HG02938 (cell line): ENCODE measurements around the gene KIF3C.
"Not testable (repeated sequence)": the region's sequence is repeated elsewhere in the genome, so short reads cannot be mapped to it uniquely, and the experiment has no call there.

Source experiments
- ATAC-seq: cut with Tn5 transposase; IDR thresholded peaks from one replicate; pipeline ENCODE4 v1.9.1; 2021; ENCODE audit warnings: mild to moderate bottlenecking, moderate library complexity; ENCODE audit not compliant: unreplicated experiment

KIF3C gene

DNA sequence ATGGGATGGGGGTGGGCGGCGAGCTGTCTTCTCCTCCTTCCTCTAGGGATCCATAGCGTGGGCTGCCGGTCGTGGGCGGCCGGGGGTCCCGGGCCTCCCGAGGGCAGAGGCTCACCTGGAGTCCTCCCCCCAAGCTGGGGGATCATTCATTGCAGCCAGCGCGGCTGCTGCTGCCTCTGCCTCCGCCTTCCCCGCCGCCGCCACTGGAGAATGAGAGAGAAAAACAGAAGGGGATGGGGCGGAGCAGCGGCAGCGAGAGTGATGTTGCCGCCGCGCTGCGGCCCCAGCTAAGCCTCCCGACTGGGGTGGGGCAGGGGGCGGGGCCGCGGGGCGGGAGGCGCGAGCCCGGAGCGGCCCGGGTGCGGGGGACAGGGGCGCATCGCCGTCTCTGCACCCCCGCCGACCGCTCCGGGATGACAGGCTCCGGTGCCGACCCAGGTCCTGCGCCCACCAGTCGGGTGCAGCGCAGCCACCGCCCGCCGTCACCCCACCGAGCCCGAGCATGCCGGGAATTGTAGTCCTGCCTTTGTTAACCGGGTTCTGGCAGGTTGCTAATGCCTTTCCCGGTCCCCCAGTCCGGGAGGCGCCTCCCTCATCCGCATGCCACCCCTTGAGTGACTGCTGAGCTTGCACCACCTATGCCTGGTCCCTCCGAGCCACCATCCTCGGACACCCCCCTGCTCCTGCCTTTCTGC is at the start of gene KIF3C:
KIF3C (minus strand) TSS at position 225 of the 695 bp plus-strand sequence. CDS start 580 bp downstream, outside the sequence.
- peak; percentile 62 for ATAC-seq

GRCh38 chr2:26028083-26028482 is 45.8 kb upstream of the KIF3C start:
- not testable (repeated sequence) for ATAC-seq

- ATAC-seq = no peak
Observed at GRCh38 chr2:26025509-26025908, 43.2 kb upstream of the KIF3C start.

GRCh38 chr2:26024260-26024659 is 42.0 kb upstream of the KIF3C start:
- ATAC-seq = no peak

- no peak for ATAC-seq
Observed at GRCh38 chr2:26020231-26020640, 37.9 kb upstream of the KIF3C start.

DNA sequence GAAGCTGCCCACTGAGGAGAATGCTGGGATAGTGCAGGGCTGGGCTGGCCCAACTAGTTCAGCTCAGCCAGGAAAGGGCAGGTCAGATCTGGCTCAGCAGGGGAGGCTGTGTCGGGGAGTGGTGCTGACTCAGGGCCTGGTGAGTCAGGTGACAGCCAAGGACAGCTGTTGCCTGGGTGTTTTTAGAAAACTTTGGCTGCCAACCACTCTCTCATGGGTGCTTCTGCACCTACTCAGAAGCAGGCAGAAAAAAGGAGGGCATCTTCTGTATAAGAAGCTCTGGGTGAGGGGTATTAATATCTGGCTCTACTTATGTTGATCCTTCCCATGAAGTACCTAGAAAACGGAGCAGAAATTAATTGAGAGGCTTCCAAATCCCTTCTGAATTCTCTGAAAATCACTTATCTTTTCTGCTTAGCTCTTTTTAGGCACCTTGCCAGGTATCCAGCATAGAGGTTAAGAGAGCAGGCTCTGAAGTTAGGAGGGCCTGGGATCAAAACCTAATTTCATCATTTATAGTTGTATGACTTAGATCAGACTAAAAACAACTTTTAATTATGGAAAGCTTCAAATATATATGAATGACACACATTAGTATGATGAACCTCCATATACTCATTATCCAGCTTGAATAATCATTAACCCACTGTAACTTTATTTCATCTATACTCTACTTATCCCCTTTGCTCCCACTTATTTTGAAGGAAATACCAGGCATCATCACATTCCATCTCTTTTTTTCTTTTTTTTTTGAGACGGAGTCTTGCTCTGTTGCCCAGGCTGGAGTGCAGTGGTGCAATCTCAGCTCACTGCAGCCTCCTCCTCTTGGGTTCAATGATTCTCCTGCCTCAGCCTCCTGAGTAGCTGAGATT is 36.1 kb upstream of the KIF3C start:
- ATAC-seq = no peak

- no peak for ATAC-seq
Observed at GRCh38 chr2:26017464-26018183, 35.3 kb upstream of the KIF3C start.

DNA sequence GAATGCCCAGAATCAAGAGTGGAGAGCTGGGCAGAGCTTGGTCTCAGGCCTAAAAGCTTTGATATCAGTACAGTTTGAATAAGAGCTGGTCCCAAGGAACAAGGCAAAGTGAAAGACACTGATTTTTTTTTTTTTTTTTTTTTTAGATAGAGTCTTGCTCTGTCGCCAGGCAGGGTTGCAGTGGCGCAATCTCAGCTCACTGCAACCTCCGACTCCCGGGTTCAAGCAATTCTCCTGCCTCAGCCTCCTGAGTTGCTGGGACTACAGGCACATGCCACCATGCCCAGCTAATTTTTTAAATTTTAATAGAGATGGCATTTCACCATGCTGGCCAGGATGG is 34.4 kb upstream of the KIF3C start:
- not testable (repeated sequence) for ATAC-seq

DNA sequence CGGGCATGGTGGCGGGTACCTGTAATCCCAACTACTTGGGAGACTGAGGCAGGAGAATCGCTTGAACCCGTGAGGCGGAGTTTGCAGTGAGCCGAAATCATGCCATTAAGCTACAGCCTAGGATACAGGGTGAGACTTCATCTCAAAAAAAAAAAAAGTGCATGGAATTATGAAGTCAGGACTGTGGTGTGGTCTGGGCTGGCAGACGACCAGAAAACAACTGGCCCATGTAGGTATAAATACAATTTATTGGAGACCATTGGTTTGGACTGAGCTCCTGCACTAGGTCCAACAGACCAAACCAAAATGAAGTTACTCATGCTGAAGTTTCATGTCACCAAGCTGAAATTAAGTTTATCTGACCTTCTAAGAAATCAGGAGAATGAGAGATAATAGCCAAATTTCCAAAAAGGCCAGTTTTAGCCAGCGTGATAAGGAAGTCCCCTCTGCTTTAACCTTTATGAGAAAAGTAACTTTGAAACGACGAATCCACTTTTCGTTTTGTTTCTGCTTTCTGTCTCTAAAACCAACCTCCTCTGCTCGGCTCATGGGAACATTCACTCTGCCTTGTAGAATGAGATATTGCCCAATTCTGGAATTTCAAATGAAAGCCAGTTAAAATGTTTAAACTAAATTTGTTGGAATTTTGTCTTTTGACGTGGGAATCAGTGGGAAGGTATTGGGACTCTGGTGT is 33.9 kb upstream of the KIF3C start:
- ATAC-seq = no peak

DNA sequence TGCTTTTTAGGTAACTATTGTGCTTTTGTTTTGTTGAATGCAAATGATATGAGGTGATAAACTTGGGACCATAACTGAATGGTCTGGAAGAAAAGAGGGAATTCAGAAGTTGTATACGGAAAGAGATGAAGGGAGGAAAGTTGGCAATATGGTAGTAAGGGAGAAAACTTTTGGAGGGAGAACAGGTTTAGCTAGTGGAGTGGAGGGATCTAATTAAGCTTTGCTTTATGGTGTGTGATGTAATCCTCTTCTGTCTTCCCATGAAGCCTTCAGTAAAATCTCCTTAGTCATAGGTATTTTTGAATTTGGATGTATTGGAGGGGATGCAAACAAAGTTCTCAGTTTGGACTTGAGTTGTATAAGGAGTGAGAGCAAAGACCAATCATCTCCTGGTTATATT is 31.4 kb upstream of the KIF3C start:
- no peak for ATAC-seq

GRCh38 chr2:26011990-26012856 is 29.9 kb upstream of the KIF3C start:
- ATAC-seq = no peak

- no peak for ATAC-seq
Observed at GRCh38 chr2:26011609-26011989, 29.3 kb upstream of the KIF3C start.

- no peak for ATAC-seq
Observed at GRCh38 chr2:26010943-26011342, 28.6 kb upstream of the KIF3C start.

DNA sequence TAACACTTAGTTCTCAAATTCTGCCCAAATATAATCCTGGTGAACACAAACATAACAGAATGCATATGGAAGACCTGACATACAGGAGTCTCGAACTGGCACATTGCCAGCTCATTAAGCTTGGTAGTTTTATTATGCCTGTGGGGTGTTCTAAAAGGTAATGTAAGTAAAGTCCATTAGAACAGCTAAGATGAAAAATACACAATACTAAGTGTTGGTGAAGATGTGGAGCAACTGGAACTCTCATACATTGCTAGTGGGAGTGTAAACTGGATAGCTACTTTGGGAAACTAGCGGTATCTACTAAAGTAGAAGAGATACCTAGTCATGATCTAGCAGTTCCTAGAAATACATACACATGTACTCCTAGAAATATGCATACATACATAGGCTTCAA is 27.3 kb upstream of the KIF3C start:
- no peak for ATAC-seq

GRCh38 chr2:26008851-26009566 is 26.7 kb upstream of the KIF3C start:
- no peak for ATAC-seq

DNA sequence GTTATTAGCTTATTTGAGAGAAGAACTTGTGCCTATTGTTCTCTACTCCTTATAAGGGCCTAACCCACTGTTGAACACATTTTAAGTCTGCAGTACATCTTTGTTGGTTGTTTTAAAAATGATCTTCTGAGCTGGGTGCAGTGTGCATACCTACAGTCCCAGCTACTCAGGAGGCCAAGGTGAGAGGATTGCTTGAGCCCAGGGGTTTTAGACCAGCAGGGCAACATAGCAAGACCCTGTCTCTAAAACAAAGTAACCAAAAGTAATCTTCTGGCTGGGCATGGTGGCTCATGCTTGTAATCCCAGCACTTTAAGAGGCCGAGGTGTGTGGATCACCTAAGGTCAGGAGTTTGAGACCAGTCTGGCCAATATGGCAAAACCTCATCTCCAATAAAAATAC is 25.8 kb upstream of the KIF3C start:
- no peak for ATAC-seq

- no peak for ATAC-seq
Observed at GRCh38 chr2:26002632-26003310, 20.5 kb upstream of the KIF3C start.

GRCh38 chr2:26001743-26002351 is 19.6 kb upstream of the KIF3C start:
- ATAC-seq = no peak
